Esophagus squamous epithelium (tissue), 4 donors: ENCODE results near the gene ACAP1.

ENCODE experiments used
- CTCF ChIP-seq, 6 experiments: fragments of 450-650 bp in 4 of 6; fragments of 200-600 bp in 2 of 6; sonication (generic) in 2 of 6; IDR thresholded peaks; one replicate each; pipeline ENCODE4 v1.5.1; 2016 to 2019; ENCODE audit warnings: antibody characterized with exemption in 6 of 6, mild to moderate bottlenecking in 4 of 6, moderate library complexity in 4 of 6
- POLR2A ChIP-seq, 4 donors: fragments of 450-650 bp; IDR thresholded peaks; one replicate each; pipeline ENCODE4 v1.6.1; 2017; ENCODE audit warnings: antibody characterized with exemption in 4 of 4, mild to moderate bottlenecking in 4 of 4, moderate library complexity in 3 of 4

GRCh38 chr17:7341842-7342241 is 5.5 kb downstream of the ACAP1 start:
- TF ChIP-seq CTCF (IDR thresholded peaks at IDR 0.05) (no peak), POLR2A (IDR thresholded peaks at IDR 0.05) (no peak)
